Trophoblast cell (in vitro differentiated cells and primary cell): Measurements from ENCODE around the gene BPHL.
"Not testable (repeated sequence)": the region's sequence is repeated elsewhere in the genome, so short reads cannot be mapped to it uniquely, and the experiment has no call there.

Experiments used
- DNase-seq, 2 donors: peaks; one replicate each; pipeline ENCODE4 v3.0.0-alpha.2; 2016
- H2AFZ ChIP-seq: 2 replicates; pipeline ENCODE4 v1.6.1; 2013; ENCODE audit warnings: low read length, moderate library complexity, mild to moderate bottlenecking; ENCODE audit not compliant: insufficient read depth, poor library complexity
- H2AK5ac ChIP-seq: 2 replicates; pipeline ENCODE4 v1.6.1; 2013; ENCODE audit warnings: mild to moderate bottlenecking, low read length
- H2BK120ac ChIP-seq: 2 replicates; pipeline ENCODE4 v1.6.1; 2013; ENCODE audit warnings: low read length, mild to moderate bottlenecking, moderate library complexity; ENCODE audit not compliant: insufficient read depth, poor library complexity
- H2BK12ac ChIP-seq: 2 replicates; pipeline ENCODE4 v1.6.1; 2013; ENCODE audit warnings: mild to moderate bottlenecking, low read length, moderate library complexity
- H2BK5ac ChIP-seq: 2 replicates; pipeline ENCODE4 v1.6.1; 2013; ENCODE audit warnings: low read length, low read depth, moderate library complexity, mild to moderate bottlenecking; ENCODE audit not compliant: poor library complexity
- H3K14ac ChIP-seq: 2 replicates; pipeline ENCODE4 v1.6.1; 2013; ENCODE audit warnings: mild to moderate bottlenecking, low read length
- H3K18ac ChIP-seq: 2 replicates; pipeline ENCODE4 v1.6.1; 2013; ENCODE audit warnings: mild to moderate bottlenecking, low read length
- H3K23ac ChIP-seq: 2 replicates; pipeline ENCODE4 v1.6.1; 2013; ENCODE audit warnings: low read length
- H3K27ac ChIP-seq: 2 replicates; pipeline ENCODE4 v1.5.1; 2013; ENCODE audit warnings: low read depth, mild to moderate bottlenecking, inconsistent platforms, low read length, moderate library complexity
- H3K27me3 ChIP-seq: 2 replicates; pipeline ENCODE4 v1.6.1; 2013; ENCODE audit warnings: inconsistent platforms, mild to moderate bottlenecking, low read length, moderate library complexity; ENCODE audit not compliant: insufficient read depth
- H3K36me3 ChIP-seq, 2 experiments: 1 replicate in 1 of 2; 2 replicates in 1 of 2; pipeline ENCODE4 v1.6.1; 2013; ENCODE audit warnings: low read length in 2 of 2, mild to moderate bottlenecking in 2 of 2, moderate library complexity in 1 of 2; ENCODE audit not compliant: insufficient read depth in 2 of 2, control insufficient read depth in 1 of 2
- H3K4ac ChIP-seq: 2 replicates; pipeline ENCODE4 v1.6.1; 2013; ENCODE audit warnings: low read depth, mild to moderate bottlenecking, low read length, moderate library complexity
- H3K4me1 ChIP-seq, 2 experiments: 1 replicate in 1 of 2; 2 replicates in 1 of 2; pipeline ENCODE4 v1.6.1; 2013; ENCODE audit warnings: low read length in 2 of 2, mild to moderate bottlenecking in 2 of 2, moderate library complexity in 1 of 2; ENCODE audit not compliant: insufficient read depth in 2 of 2, control insufficient read depth in 1 of 2
- H3K4me2 ChIP-seq: 2 replicates; pipeline ENCODE4 v1.6.1; 2013; ENCODE audit warnings: inconsistent platforms, mild to moderate bottlenecking, low read length, moderate library complexity
- H3K4me3 ChIP-seq: 2 replicates; pipeline ENCODE4 v1.5.1; 2013; ENCODE audit warnings: mild to moderate bottlenecking, low read depth, low read length, inconsistent platforms
- H3K79me1 ChIP-seq: one replicate; pipeline ENCODE4 v1.6.1; 2013; ENCODE audit warnings: low read length
- H3K79me2 ChIP-seq: 2 replicates; pipeline ENCODE4 v1.6.1; 2013; ENCODE audit warnings: low read length, mild to moderate bottlenecking; ENCODE audit not compliant: control insufficient read depth, insufficient read depth, poor library complexity
- H3K9ac ChIP-seq: 2 replicates; pipeline ENCODE4 v1.6.1; 2013; ENCODE audit warnings: mild to moderate bottlenecking, low read length
- H3K9me3 ChIP-seq: 2 replicates; pipeline ENCODE4 v1.6.1; 2013; ENCODE audit warnings: low read depth, mild to moderate bottlenecking, control low read depth, inconsistent platforms, low read length; ENCODE audit not compliant: insufficient read depth
- H4K12ac ChIP-seq: 2 replicates; pipeline ENCODE4 v1.6.1; 2013; ENCODE audit warnings: low read depth, mild to moderate bottlenecking, low read length, moderate library complexity
- H4K8ac ChIP-seq: 2 replicates; pipeline ENCODE4 v1.6.1; 2013; ENCODE audit warnings: low read depth, mild to moderate bottlenecking, low read length, moderate library complexity
- H4K91ac ChIP-seq: one replicate; pipeline ENCODE4 v1.6.1; 2013; ENCODE audit warnings: low read depth, mild to moderate bottlenecking, low read length, moderate library complexity
- WGBS: extraction: QIAGEN DNeasy Blood & Tissue Kit; methylation state at CpG from one replicate; pipeline ENCODE4 v1.1.7; 2013; ENCODE audit warnings: missing lambda C conversion rate; ENCODE audit not compliant: insufficient read length, insufficient coverage; ENCODE audit errors: extremely low coverage; 5-methylcytosine and 5-hydroxymethylcytosine counted together

BPHL gene

GRCh38 chr6:3172789-3173188 is 54.3 kb downstream of the BPHL start:
- Histone ChIP-seq H3K4me1 (peaks cover 25% of the 10 kb centered on the region in 2 experiments), H3K79me1 (peaks cover 12% of the 10 kb centered on the region)
- H2AFZ ChIP-seq, H3K27me3 ChIP-seq, H4K91ac ChIP-seq, H3K4ac ChIP-seq, H4K12ac ChIP-seq, H3K14ac ChIP-seq, H3K36me3 ChIP-seq, H3K79me2 ChIP-seq, H3K27ac ChIP-seq, H3K4me3 ChIP-seq, DNase-seq, H4K8ac ChIP-seq, H3K23ac ChIP-seq, H3K9me3 ChIP-seq, H3K18ac ChIP-seq, H3K4me2 ChIP-seq, H3K9ac ChIP-seq, H2BK120ac ChIP-seq, H2AK5ac ChIP-seq, H2BK12ac ChIP-seq, H2BK5ac ChIP-seq: not testable (repeated sequence)
- no CpG with 5 or more reads among the region's 4 CpGs for WGBS

GRCh38 chr6:3173636-3174089 is 55.2 kb downstream of the BPHL start:
- not testable (repeated sequence) for H3K4ac ChIP-seq, H3K79me1 ChIP-seq, H3K9me3 ChIP-seq, H3K4me2 ChIP-seq, H3K79me2 ChIP-seq, H4K8ac ChIP-seq, H3K18ac ChIP-seq, H3K27ac ChIP-seq, H3K36me3 ChIP-seq, H2BK5ac ChIP-seq, H2BK120ac ChIP-seq, H3K14ac ChIP-seq, H3K9ac ChIP-seq, H3K4me3 ChIP-seq, H4K12ac ChIP-seq, DNase-seq, H2AFZ ChIP-seq, H3K27me3 ChIP-seq, H4K91ac ChIP-seq, H3K23ac ChIP-seq, H2AK5ac ChIP-seq
- Histone ChIP-seq H2BK12ac (peak overlapping the region; percentile 39), H3K4me1 (peaks cover 21% of the 10 kb centered on the region in 2 experiments)
- WGBS, result no CpG with 5 or more reads among the region's 11 CpGs

- H2AFZ ChIP-seq, result no peak overlapping the region
- DNase-seq, result peak; percentile 92 to 97
- peaks cover 2% of the 10 kb centered on the region for H3K9me3 ChIP-seq
- WGBS, result no CpG with 5 or more reads among the region's 11 CpGs
- H3K18ac ChIP-seq, result no peak overlapping the region
- no peak overlapping the region for H3K14ac ChIP-seq
- no peak overlapping the region for H3K4ac ChIP-seq
- H3K79me2 ChIP-seq, result no peaks in the 10 kb centered on the region
- H2BK5ac ChIP-seq, result no peak overlapping the region
- no peaks in the 10 kb centered on the region for H3K27me3 ChIP-seq
- no peak overlapping the region for H3K4me2 ChIP-seq
- H3K4me1 ChIP-seq, result peaks cover 18 to 19% of the 10 kb centered on the region in 2 experiments
- H3K9ac ChIP-seq, result no peak overlapping the region
- H2AK5ac ChIP-seq, result no peak overlapping the region
- no peak overlapping the region for H2BK12ac ChIP-seq
- H3K79me1 ChIP-seq, result peaks cover 6% of the 10 kb centered on the region
- H3K36me3 ChIP-seq, result no peaks in the 10 kb centered on the region
- peak overlapping the region; percentile 40 for H3K27ac ChIP-seq
- H4K8ac ChIP-seq, result no peak overlapping the region
- H4K12ac ChIP-seq, result no peak overlapping the region
- no peak overlapping the region for H3K4me3 ChIP-seq
- no peak overlapping the region for H3K23ac ChIP-seq
- H4K91ac ChIP-seq, result no peak overlapping the region
- no peak overlapping the region for H2BK120ac ChIP-seq
Measured at GRCh38 chr6:3175715-3176402, 57.3 kb downstream of the BPHL start.

GRCh38 chr6:3176562-3177355 is 58.2 kb downstream of the BPHL start:
- no peaks in the 10 kb centered on the region for H3K36me3 ChIP-seq
- H2BK12ac ChIP-seq, result peak overlapping the region; percentile 11
- H4K8ac ChIP-seq, result peak overlapping the region; percentile 61
- no peaks in the 10 kb centered on the region for H3K79me2 ChIP-seq
- peak; percentile 93 to 97 for DNase-seq
- H3K23ac ChIP-seq, result no peak overlapping the region
- no peak overlapping the region for H3K4me3 ChIP-seq
- H3K27me3 ChIP-seq, result no peaks in the 10 kb centered on the region
- H2AK5ac ChIP-seq, result peak overlapping the region; percentile 82
- H3K4me1 ChIP-seq, result peaks cover 14 to 15% of the 10 kb centered on the region in 2 experiments
- no peak overlapping the region for H2BK5ac ChIP-seq
- H4K12ac ChIP-seq, result no peak overlapping the region
- H4K91ac ChIP-seq, result peak overlapping the region; percentile 71
- no peak overlapping the region for H3K9ac ChIP-seq
- no peak overlapping the region for H3K4me2 ChIP-seq
- no peak overlapping the region for H2AFZ ChIP-seq
- peak overlapping the region; percentile 60 for H3K14ac ChIP-seq
- H3K4ac ChIP-seq, result no peak overlapping the region
- peaks cover 2% of the 10 kb centered on the region for H3K9me3 ChIP-seq
- no peak overlapping the region for H2BK120ac ChIP-seq
- H3K27ac ChIP-seq, result peak overlapping the region; percentile 40
- no peak overlapping the region for H3K18ac ChIP-seq
- peaks cover 2% of the 10 kb centered on the region for H3K79me1 ChIP-seq
- WGBS, result no CpG with 5 or more reads among the region's 22 CpGs
